HepG2 (cell line): Measurements from ENCODE around the gene MMP10. TPM values are rescaled to one million over a fixed set of nuclear protein-coding genes. Genes with fewer than 3 reads are reported as not detected.

Experiments
- ATAC-seq: fragments of 200-7000 bp; cut with Tn5 transposase; 3 replicates; pipeline ENCODE4 v1.9.1; 2020; ENCODE audit warnings: mild to moderate bottlenecking, moderate library complexity
- BruUV-seq: library from RNA; stranded (reverse); fragments of 400-500 nt; replicated peaks from 2 replicates; lab custom pipeline; 2021; lab: Mats Ljungman, UMichigan
- CTCF ChIA-PET: fragments of 300-600 bp; formaldehyde crosslinking; extraction: SDS; loops from one replicate; lab custom pipeline; 2021; ENCODE audit warnings: low total read pairs, inconsistent platforms, low intra/inter-chr PET ratio; lab: Yijun Ruan, JAX
- POLR2A ChIA-PET: fragments of 350-600 bp; sonication (Branson Sonifier 250); formaldehyde crosslinking; loops from one replicate; lab custom pipeline; 2020; ENCODE audit warnings: antibody characterized with exemption, inconsistent platforms; lab: Yijun Ruan, JAX
- DNase-seq: peaks from one replicate; pipeline ENCODE4 v3.0.0-alpha.2; 2015; ENCODE audit warnings: low spot score
- FAIRE-seq: peaks from 3 replicates; lab custom pipeline; 2011; peaks lifted over from hg19 to GRCh38; lab: Jason Lieb, UNC
- H2AFZ ChIP-seq: one replicate; pipeline ENCODE4 v1.6.1; 2011; ENCODE audit warnings: low read length, inconsistent platforms
- H3K27ac ChIP-seq: fragments of 300-600 bp; 3 replicates; pipeline ENCODE4 v1.8.0; 2011; ENCODE audit warnings: mixed run types, mild to moderate bottlenecking, mixed read lengths, low read length, inconsistent platforms; ENCODE audit not compliant: insufficient read depth; ENCODE audit errors: extremely low read length
- H3K27me3 ChIP-seq, 2 experiments: fragments of 200-600 bp in 1 of 2; 2 replicates in 1 of 2; 3 replicates in 1 of 2; pipeline versions ENCODE4 v1.6.0 to v1.8.0; 2011; ENCODE audit warnings: low read length in 2 of 2, mild to moderate bottlenecking in 2 of 2, moderate library complexity in 2 of 2, inconsistent platforms in 1 of 2; ENCODE audit not compliant: insufficient read depth in 2 of 2, control insufficient read depth in 1 of 2
- H3K36me3 ChIP-seq, 2 experiments: fragments of 200-600 bp in 1 of 2; replicated peaks in 1 of 2; 2 replicates in 1 of 2; 3 replicates in 1 of 2; pipeline versions ENCODE4 v1.5.1 to v1.8.0; 2011; ENCODE audit warnings: low read length in 2 of 2, inconsistent platforms in 1 of 2; ENCODE audit not compliant: insufficient read depth in 2 of 2, control insufficient read depth in 1 of 2
- H3K4me1 ChIP-seq: 2 replicates; pipeline ENCODE4 v1.5.1; 2012; ENCODE audit warnings: low read length, inconsistent platforms; ENCODE audit not compliant: insufficient read depth
- H3K4me2 ChIP-seq: 2 replicates; pipeline ENCODE4 v1.6.0; 2011; ENCODE audit warnings: low read depth, low read length, inconsistent platforms
- H3K4me3 ChIP-seq, 3 experiments: fragments of 200-600 bp in 1 of 3; sonication (generic), shearing (Covaris generic) in 1 of 3; replicated peaks in 1 of 3; 2 replicates each; pipeline ENCODE4 v1.5.1; 2011 to 2016; ENCODE audit warnings: low read length in 3 of 3, inconsistent platforms in 2 of 3, low read depth in 2 of 3, mild to moderate bottlenecking in 2 of 3, control low read depth in 1 of 3, mixed read lengths in 1 of 3; ENCODE audit not compliant: insufficient read depth in 1 of 3
- H3K79me2 ChIP-seq: one replicate; pipeline ENCODE4 v1.6.1; 2011; ENCODE audit warnings: low read length, inconsistent platforms; ENCODE audit not compliant: insufficient read depth
- H3K9ac ChIP-seq: 2 replicates; pipeline ENCODE4 v1.6.0; 2011; ENCODE audit warnings: mild to moderate bottlenecking, low read depth, low read length, inconsistent platforms; ENCODE audit not compliant: insufficient read depth
- H3K9me3 ChIP-seq: 2 replicates; pipeline ENCODE4 v1.5.1; 2012; ENCODE audit warnings: mild to moderate bottlenecking, low read length
- H4K20me1 ChIP-seq: 2 replicates; pipeline ENCODE4 v1.6.0; 2011; ENCODE audit warnings: inconsistent platforms, mild to moderate bottlenecking, low read length, moderate library complexity; ENCODE audit not compliant: insufficient read depth
- ATF5 ChIP-seq: sonication (generic); formaldehyde crosslinking; IDR thresholded peaks from 2 replicates; pipeline ENCODE4 v1.4.0; 2020; ENCODE audit warnings: mild to moderate bottlenecking, low read depth, missing genetic modification reagents
- BCL6 ChIP-seq: IDR thresholded peaks from 2 replicates; pipeline ENCODE4 v1.6.1; 2016; ENCODE audit warnings: missing genetic modification reagents, missing compliant biosample characterization
- ELF3 ChIP-seq: IDR thresholded peaks from 2 replicates; pipeline ENCODE4 v1.6.1; 2016; ENCODE audit warnings: missing genetic modification reagents, missing compliant biosample characterization
- LCORL ChIP-seq, 2 experiments: fragments of 450-650 bp in 1 of 2; sonication (generic) in 1 of 2; formaldehyde crosslinking in 1 of 2; IDR thresholded peaks; 2 replicates each; pipeline versions ENCODE4 v1.5.0 to v1.6.1; 2017 to 2020; ENCODE audit warnings: antibody characterized with exemption in 1 of 2, missing genetic modification reagents in 1 of 2
- NFKBIZ ChIP-seq: IDR thresholded peaks from 2 replicates; pipeline ENCODE4 v1.6.1; 2018; ENCODE audit warnings: missing genetic modification reagents, missing compliant biosample characterization
- PHB2 ChIP-seq: fragments of 450-650 bp; IDR thresholded peaks from 2 replicates; pipeline ENCODE4 v1.6.1; 2018; ENCODE audit not compliant: partially characterized antibody
- RBM22 ChIP-seq: fragments of 200-400 bp; formaldehyde crosslinking; optimal IDR thresholded peaks from 2 replicates; pipeline ENCODE3; 2017; ENCODE audit warnings: mild to moderate bottlenecking, low read length, moderate library complexity
- RCOR2 ChIP-seq: IDR thresholded peaks from 2 replicates; pipeline ENCODE4 v1.6.1; 2016; ENCODE audit warnings: missing biosample characterization, missing genetic modification reagents
- RFX1 ChIP-seq: fragments of 450-650 bp; IDR thresholded peaks from 2 replicates; pipeline ENCODE4 v1.6.1; 2017
- SRY ChIP-seq: sonication (generic); formaldehyde crosslinking; IDR thresholded peaks from 2 replicates; pipeline ENCODE4 v1.8.0; 2022; ENCODE audit warnings: mild to moderate bottlenecking, missing genetic modification reagents
- THAP11 ChIP-seq: IDR thresholded peaks from 2 replicates; pipeline ENCODE4 v1.6.1; 2016; ENCODE audit warnings: missing biosample characterization, missing genetic modification reagents
- ZNF546 ChIP-seq: sonication (generic); formaldehyde crosslinking; conservative IDR thresholded peaks from 2 replicates; pipeline ENCODE4 v1.8.1; 2023; ENCODE audit warnings: mild to moderate bottlenecking, missing genetic modification reagents
- ZNF766 ChIP-seq: sonication (generic); formaldehyde crosslinking; IDR thresholded peaks from 2 replicates; pipeline ENCODE4 v1.5.0; 2020; ENCODE audit warnings: missing genetic modification reagents, borderline replicate concordance
- WGBS: methylation state at CpG from one replicate; pipeline ENCODE4 v1.1.6; 2017; ENCODE audit warnings: low lambda C conversion rate; 5-methylcytosine and 5-hydroxymethylcytosine counted together
- in situ Hi-C: cut with HindIII; loops from 2 replicates; pipeline ENCODE4 v1.10.0; 2017; ENCODE audit warnings: low pct_unique_long_range_greater_than_20kb; ENCODE audit not compliant: extremely low pct_ligation_motif_present
- intact Hi-C: fragments of 100-400 bp; cut with micrococcal nuclease; formaldehyde crosslinking; loops from one replicate; pipeline ENCODE4 v1.10.0; 2022; ENCODE audit not compliant: unreplicated experiment
- polyA plus RNA-seq, 8 experiments: library from polyadenylated mRNA; depleted of rRNA in 3 of 8; stranded (reverse) in 7 of 8; unstranded in 1 of 8; fragments of >200 nt; fragmentation: Illumina TruSeq in 4 of 8; extraction: Trizol in 4 of 8; gene quantifications; 2 replicates each; pipeline versions ENCODE4 v1.2.1 to v1.2.3, GENCODE V29; 2011 to 2016; ENCODE audit warnings: low read depth in 4 of 8, missing spikeins in 1 of 8, mixed read lengths in 1 of 8; ENCODE audit not compliant: insufficient read depth in 1 of 8
- total RNA-seq, 5 experiments: library from RNA; depleted of rRNA; stranded (reverse); fragments of >200 nt; fragmentation: Illumina TruSeq; extraction: Trizol; gene quantifications; 2 replicates each; pipeline ENCODE4 v1.2.3, GENCODE V29; 2016; ENCODE audit warnings: low read depth in 1 of 5
- TF ChIP-seq, protein P1 (sequence below): sonication (generic); formaldehyde crosslinking; IDR thresholded peaks from 2 replicates; pipeline ENCODE4 v1.9.0; 2021; ENCODE audit warnings: missing genetic modification reagents, borderline replicate concordance
- TF ChIP-seq, protein P2 (sequence below): sonication (generic); formaldehyde crosslinking; IDR thresholded peaks from 2 replicates; pipeline ENCODE4 v1.8.1; 2023; ENCODE audit warnings: mild to moderate bottlenecking, inconsistent platforms, moderate library complexity, missing genetic modification reagents, borderline replicate concordance

MMP10 gene
- total and polyA plus RNA-seq, 2 of the 13 experiments (the other 11 are each of a cell fraction or from before 2014, with no cell fraction given): 0.03 TPM; not detected in 1

DNA sequence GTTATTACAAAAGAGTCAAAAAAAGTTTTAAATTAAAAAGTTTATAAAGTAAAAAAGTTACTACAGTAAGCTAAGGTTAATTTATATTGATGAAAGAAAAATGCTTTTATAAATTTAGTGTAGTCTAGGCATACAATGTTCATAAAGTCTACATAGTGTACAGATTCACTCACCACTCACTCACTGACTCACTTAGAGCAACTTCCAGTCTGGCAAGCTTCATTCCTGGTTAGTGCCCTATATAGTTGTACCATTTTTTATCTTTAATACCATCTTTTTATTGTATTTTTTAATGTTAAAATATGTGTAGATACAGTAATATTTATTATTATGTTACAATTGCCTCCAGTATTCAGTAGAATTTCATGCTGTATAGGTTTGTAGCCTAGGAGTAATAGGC is 2.6 kb upstream of the MMP10 start (continued):
- no peak for TF ChIP-seq RFX1
- TF ChIP-seq, protein P1, sequence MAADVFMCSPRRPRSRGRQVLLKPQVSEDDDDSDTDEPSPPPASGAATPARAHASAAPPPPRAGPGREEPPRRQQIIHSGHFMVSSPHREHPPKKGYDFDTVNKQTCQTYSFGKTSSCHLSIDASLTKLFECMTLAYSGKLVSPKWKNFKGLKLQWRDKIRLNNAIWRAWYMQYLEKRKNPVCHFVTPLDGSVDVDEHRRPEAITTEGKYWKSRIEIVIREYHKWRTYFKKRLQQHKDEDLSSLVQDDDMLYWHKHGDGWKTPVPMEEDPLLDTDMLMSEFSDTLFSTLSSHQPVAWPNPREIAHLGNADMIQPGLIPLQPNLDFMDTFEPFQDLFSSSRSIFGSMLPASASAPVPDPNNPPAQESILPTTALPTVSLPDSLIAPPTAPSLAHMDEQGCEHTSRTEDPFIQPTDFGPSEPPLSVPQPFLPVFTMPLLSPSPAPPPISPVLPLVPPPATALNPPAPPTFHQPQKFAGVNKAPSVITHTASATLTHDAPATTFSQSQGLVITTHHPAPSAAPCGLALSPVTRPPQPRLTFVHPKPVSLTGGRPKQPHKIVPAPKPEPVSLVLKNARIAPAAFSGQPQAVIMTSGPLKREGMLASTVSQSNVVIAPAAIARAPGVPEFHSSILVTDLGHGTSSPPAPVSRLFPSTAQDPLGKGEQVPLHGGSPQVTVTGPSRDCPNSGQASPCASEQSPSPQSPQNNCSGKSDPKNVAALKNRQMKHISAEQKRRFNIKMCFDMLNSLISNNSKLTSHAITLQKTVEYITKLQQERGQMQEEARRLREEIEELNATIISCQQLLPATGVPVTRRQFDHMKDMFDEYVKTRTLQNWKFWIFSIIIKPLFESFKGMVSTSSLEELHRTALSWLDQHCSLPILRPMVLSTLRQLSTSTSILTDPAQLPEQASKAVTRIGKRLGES (CRISPR knock-in tag): no peak

DNA sequence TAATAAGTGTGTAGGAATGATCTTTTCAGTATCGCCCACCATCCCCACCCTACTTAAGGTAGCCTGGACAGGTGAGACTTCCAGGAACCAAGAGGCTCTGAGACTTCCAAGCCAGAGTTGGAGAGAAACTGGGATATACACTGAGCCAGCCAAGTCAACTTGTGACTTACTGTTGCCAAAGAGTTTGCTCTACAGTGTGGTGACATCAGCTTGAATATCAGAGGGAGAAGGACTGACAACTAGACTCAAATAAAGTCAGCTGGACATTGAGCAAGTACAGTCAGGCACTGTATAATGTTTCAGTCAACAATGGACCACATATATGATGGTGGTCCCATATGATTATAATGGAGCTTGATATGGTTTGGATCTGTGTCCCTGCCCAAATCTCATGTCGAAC is 1.2 kb upstream of the MMP10 start:
- FAIRE-seq (no peak), DNase-seq (no peak), ATAC-seq (no peak)
- no TSS peak for BruUV-seq
- H3K9me3 ChIP-seq: no peaks in the 10 kb centered on the region
- H3K9ac ChIP-seq: no peak overlapping the region
- POLR2A ChIA-PET: no interaction called here
- H3K4me1 ChIP-seq: no peaks in the 10 kb centered on the region
- CTCF ChIA-PET: no interaction called here
- no peaks in the 10 kb centered on the region for H3K79me2 ChIP-seq
- H3K36me3 ChIP-seq: no peaks in the 10 kb centered on the region
- no peak overlapping the region for H3K27ac ChIP-seq
- intact Hi-C loops: no loop called here
- H3K4me3 ChIP-seq: no peak overlapping the region
- in situ Hi-C loops: no loop called here
- no peaks in the 10 kb centered on the region for H4K20me1 ChIP-seq
- no peak overlapping the region for H3K4me2 ChIP-seq
- H2AFZ ChIP-seq: no peak overlapping the region
- 15% methylated on average over 2 of the region's 2 CpGs for WGBS
- no peaks in the 10 kb centered on the region for H3K27me3 ChIP-seq
- TF ChIP-seq ZNF766 (CRISPR knock-in tag): no peak
- no peak for TF ChIP-seq RBM22
- TF ChIP-seq ZNF546: no peak
- no peak for TF ChIP-seq SRY (CRISPR knock-in tag)
- TF ChIP-seq LCORL (IDR thresholded peaks at IDR 0.05): no peak
- TF ChIP-seq LCORL (CRISPR knock-in tag; IDR thresholded peaks at IDR 0.05): no peak
- no peak for TF ChIP-seq BCL6 (CRISPR knock-in tag)
- TF ChIP-seq, protein P2, sequence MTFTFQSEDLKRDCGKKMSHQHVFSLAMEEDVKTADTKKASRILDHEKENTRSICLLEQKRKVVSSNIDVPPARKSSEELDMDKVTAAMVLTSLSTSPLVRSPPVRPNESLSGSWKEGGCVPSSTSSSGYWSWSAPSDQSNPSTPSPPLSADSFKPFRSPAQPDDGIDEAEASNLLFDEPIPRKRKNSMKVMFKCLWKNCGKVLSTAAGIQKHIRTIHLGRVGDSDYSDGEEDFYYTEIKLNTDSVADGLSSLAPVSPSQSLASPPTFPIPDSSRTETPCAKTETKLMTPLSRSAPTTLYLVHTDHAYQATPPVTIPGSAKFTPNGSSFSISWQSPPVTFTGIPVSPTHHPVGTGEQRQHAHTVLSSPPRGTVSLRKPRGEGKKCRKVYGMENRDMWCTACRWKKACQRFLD (CRISPR knock-in tag): no peak
- TF ChIP-seq THAP11 (CRISPR knock-in tag): no peak
- no peak for TF ChIP-seq RCOR2 (CRISPR knock-in tag)
- no peak for TF ChIP-seq PHB2
- TF ChIP-seq ELF3 (CRISPR knock-in tag): no peak
- no peak for TF ChIP-seq ATF5 (CRISPR knock-in tag)
- no peak for TF ChIP-seq NFKBIZ (CRISPR knock-in tag)
- TF ChIP-seq, all 625 proteins: peak for 0
